ENCODE data around the gene TFDP1.

The TFDP1 gene, protein sequence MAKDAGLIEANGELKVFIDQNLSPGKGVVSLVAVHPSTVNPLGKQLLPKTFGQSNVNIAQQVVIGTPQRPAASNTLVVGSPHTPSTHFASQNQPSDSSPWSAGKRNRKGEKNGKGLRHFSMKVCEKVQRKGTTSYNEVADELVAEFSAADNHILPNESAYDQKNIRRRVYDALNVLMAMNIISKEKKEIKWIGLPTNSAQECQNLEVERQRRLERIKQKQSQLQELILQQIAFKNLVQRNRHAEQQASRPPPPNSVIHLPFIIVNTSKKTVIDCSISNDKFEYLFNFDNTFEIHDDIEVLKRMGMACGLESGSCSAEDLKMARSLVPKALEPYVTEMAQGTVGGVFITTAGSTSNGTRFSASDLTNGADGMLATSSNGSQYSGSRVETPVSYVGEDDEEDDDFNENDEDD

DNA sequence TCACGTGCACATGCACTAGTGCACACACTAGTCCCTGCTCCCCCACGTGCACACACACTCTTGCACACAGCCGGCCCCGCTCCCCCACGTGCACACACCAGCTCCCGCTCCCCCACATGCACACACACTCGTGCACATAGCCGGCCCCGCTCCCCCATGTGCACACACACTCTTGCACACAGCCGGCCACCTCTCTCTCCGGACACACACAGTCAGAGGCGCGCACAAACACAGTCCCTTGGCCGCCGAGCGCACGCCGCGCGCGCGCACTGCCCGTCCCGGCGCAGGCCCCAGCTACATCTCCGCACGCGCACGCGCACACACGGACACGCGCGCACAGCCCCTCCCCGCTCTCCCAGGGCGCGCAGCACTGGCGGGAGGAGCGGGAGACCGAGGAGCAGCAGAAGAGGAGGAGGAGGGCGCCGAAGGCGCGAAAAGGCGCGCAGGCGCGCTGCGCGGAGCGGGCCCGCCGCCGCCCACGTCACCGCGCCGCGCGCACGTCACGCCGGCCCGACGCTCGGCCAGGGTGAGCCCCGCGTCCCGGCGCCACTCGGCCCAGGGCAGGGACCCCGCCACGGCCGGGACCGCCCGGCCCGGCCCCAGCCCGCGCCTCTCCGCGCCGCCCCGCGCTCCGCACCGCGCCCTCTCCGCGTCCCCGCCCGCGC, at the start of gene TFDP1:
Gene TFDP1 (plus strand): TSS at position 549 of the 665 bp plus-strand sequence. CDS start 1,085 bp downstream, outside the sequence.
- peak; percentile 76 for DNase-seq

GRCh38 chr13:113535381-113535781, 49.2 kb upstream of the TFDP1 start:
- DNase-seq = no peak

DNA sequence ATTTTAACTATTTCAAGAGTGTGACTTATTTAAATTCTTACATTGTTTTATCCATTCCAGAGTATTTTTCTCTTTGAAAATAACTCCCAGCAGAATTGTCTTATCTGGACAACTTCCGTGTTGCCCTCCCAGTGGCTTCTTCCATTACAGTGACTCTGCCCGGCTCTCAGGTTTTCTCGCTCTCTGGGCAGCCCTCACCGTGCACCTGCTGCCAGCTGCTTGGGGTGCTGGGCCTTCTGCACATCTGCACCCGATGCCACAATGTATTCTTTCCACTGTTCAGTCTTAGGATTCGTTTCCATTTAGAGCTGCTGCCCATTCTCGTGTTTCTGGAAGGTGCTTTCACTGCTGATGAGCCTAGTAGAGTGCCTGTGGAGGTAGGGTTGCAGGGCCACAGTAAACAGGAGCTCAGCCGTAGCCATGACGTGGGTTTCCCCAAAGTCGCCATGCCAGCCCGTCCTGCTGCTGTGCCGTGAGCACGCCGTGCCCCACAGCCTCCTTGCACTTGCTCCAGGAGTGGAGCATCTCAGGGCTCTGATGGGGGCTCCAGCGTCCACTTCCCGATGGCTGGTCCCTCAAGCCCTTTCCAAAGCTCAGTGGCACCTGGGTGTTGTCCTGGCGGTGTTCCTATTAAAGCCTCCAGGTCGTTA, 48.0 kb upstream of the TFDP1 start:
- no peak for DNase-seq

GRCh38 chr13:113537205-113537604, 47.3 kb upstream of the TFDP1 start:
- no peak for DNase-seq

DNA sequence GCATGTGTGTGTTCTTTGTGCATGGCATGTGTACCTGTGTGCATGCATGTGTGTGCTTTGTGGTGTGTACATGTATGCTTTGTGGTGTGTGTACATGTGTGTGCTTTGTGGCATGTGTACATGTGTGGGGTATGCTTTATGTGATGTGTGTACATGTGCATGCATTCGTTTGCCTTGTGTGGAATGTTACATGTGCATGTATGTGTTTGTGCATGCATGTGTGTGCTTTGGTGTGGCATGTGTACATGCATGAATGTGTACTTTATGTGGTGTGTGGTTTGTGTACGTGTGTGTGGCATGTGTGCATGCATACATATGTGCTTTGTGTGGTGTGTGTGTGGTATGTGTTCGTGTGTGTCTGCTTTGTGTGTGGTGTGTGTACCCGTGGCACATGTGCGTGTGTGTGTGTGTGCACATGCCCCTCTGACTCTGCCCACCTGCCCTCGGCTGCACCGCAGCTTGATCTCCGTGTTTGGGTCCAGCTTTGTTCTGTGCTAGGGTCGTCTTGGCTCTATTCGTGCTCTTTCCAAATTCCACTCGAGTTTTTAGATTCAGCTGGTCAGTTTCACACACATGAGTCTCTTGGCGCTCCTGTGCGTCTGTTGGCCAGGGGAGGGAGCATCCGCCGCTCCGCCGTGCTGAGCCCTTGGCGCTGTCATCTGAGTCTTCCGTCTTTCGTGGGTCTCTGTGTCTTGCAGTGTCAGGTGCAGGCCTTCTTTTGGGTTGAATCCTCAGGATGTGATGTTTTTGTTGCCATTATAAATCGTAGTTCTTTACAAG, 46.5 kb upstream of the TFDP1 start:
- no peak for DNase-seq

DNA sequence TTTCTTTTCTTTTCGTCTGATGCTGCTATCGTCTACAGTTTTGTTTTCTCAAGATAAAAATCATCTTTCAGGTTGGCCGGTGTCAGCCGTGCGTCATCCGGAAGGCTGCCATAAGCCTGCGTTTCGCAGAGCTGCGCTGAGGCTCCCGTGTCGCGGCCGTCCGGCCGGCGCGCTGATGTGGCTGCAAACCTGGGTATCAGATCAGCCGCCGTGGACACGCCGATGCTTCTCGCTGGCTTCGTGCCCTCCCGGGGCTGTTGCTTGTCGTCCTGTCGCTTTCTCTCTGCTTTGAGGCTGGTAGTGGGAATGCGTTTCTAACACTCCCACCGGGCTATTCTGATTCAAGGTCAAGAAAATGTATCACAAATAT, 45.9 kb upstream of the TFDP1 start:
- DNase-seq = no peak

DNA sequence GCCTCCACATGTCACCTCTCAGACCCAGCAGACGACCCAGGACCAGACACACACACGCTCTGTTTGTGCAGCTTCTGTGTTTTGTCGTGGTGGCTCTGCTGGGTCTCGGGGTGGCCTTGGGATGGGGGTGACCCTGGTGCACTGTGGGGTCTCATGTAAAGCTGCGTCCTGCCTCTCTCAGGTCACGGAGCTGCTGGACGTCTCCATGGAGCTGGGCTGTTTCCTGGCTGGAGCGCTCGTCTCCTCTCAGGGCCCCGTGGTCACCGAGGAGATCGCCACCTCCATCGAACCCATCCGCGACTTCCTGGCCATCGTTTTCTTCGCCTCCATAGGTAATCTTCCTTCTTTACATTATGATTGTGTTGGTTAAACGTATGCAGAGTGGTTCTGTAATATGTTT, 45.4 kb upstream of the TFDP1 start:
- no peak for DNase-seq

- no peak for DNase-seq
Observed at GRCh38 chr13:113539822-113540221, 44.7 kb upstream of the TFDP1 start.

DNA sequence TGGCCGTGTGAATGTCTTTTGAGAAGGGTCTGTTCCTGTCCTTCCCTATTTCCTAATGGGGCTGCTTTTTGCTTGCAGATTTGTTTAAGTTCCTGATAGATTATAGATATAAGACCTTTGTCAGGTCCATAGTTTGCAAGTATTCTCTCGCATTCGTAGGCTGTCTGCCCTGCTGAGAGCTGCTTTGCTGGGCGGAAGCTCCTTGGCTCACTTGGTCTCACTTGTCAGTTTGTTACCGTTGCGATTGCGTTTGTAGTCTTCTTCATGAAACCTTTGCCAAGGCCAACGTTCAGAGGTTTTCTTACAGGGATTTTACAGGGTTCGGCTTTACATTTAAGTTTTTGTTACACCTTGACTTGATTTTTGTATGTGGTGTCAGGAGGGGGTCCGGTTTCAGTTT, 44.0 kb upstream of the TFDP1 start:
- DNase-seq = no peak

GRCh38 chr13:113542751-113543424, 41.7 kb upstream of the TFDP1 start:
- DNase-seq = no peak

- DNase-seq = no peak
Observed at GRCh38 chr13:113544071-113544891, 40.3 kb upstream of the TFDP1 start.

GRCh38 chr13:113544896-113545295, 39.7 kb upstream of the TFDP1 start:
- no peak for DNase-seq

DNA sequence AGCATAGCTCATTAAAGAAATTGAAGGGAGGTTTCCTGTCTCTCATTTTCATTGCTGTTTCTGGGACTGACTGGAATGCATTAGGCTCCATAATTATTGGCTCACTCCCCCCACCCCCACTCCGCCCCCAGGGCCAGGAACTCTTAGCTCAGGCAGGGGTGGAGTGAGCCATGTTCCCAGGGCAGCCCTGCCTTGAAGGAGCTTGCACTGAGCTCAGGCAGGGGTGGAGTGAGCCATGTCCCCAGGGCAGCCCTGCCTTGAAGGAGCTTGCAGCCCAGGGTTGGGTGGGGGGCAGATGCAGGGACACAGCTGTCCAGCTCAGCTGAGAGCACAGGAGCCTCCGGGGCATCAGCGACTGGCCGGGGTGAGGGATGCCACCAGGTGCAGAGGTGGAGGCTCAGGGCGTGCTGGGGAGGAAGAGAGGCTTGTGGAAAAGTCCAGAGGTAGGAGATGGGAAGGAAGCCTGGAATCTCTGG, 39.1 kb upstream of the TFDP1 start:
- no peak for DNase-seq

DNA sequence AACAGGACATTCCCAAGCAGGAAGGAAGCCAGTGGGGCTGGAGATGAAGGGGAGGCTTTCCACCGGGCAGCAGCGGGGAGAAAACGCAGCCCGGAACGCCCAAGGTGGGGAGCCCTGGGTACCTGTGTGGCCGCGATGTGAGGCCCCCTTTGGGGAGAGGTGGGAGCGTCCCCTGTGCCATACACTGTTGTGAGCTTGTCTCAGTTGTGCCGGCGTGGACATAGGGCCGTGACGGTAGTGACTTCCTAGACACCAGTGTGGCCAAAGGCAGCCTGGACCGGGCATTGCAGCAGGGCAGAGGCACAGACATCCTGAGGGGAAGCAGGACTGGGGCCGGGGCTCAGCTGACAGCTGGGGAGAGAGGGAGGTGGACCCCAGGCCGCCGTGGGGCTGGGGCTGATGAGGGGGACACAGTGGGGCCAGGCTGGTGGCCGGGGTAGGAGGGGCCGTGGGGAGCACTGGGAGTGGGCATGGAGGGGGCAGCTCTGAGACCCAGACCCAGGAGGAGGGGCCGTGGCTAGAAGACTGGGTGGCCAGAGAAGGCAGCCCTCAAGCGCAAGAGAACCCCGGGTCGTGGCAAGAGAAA, 38.5 kb upstream of the TFDP1 start:
- no peak for DNase-seq

DNA sequence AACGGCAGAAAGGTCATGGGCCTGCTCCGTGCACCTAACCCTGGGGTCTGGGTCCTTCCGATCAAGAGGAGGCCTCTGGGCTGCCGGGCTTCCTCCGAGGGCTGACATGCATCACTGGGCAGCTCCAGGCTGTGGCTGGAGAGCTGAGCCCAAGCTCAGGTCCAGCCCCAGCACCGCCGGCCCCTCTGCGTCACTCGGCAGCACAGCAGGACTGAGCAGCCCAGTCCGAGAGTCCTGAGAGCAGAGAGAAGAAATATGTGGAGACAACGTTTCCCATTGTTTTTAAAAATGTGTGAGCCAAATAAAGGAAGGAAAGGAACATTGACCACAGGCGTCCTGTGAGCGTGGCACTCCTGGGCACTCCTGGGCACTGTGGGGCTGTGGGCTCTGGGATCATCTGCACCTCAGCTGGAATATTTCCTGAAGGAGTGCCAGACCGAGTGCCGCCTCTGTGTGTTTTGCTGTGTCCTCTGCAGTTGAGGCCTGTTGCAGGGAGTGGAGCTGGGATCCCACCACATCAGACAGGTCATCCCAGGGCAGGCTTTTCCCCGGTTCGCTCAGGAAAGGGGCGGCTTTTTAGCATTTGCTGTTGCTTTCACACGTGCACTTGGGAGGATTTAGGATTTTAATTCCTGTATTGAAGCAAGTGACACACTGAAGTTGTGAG, 37.8 kb upstream of the TFDP1 start:
- DNase-seq = no peak

GRCh38 chr13:113547238-113547971, 37.1 kb upstream of the TFDP1 start:
- no peak for DNase-seq

DNA sequence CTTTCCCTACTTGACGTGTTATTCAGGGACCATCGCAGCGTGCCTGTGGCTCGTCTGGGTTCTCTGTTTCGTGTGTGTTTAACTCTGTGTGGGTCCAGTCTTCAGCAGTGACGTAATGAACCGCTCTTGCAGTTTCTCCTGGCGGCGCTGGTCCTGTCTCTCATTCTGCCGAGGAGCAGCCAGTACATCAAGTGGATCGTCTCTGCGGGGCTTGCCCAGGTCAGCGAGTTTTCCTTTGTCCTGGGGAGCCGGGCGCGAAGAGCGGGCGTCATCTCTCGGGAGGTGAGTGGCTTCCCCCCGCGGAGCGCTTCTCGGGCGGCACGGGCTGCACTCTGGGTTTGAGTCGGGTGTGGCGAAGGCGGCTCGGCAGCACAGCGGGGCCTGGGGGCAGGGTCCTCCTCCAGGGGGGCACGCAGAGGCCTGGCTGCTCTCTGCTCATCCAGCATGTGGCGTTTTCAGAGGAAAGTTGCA, 36.3 kb upstream of the TFDP1 start:
- DNase-seq = no peak

GRCh38 chr13:113548778-113549621, 35.6 kb upstream of the TFDP1 start:
- DNase-seq = no peak

GRCh38 chr13:113550453-113550852, 34.1 kb upstream of the TFDP1 start:
- DNase-seq = no peak

All from CD4-positive, alpha-beta T cell treated with Interleukin-12 subunit alpha and Interleukin-12 subunit beta, for 1 hour (primary cell).